Measurements from ENCODE around the gene SYNE2.

Gene SYNE2

DNA sequence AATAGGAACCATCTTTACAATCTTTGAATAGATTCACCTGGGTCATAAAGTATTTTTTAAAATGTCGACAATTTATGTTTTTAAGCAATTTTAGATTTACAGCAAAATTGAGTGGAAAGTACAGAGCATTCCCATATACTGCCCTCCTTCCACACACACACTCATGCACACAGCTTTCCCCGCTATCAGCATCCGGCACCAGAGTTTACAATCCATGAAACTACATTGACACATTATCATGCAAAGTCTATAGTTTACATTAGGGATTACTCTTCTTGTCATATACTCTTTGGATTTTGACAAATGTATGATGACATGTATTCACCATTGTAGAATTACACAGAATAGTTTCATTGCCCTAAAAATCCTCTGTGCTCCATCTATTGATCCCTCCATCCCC, 9.0 kb upstream of the SYNE2 start:
- Histone ChIP-seq H3K27ac (no peak overlapping the region), H3K27me3 (peaks cover 6% of the 10 kb centered on the region), H3K36me3 (peaks cover 9% of the 10 kb centered on the region), H3K4me3 (ENCODE audit: low read depth in 1 of 2, low read length in 1 of 2) (no peak overlapping the region), H3K9me3 (no peaks in the 10 kb centered on the region), H3K4me1 (ENCODE audit: control insufficient read depth in 1 of 2, insufficient read depth in 1 of 2, low read depth in 1 of 2, low read length in 1 of 2) (no peaks in the 10 kb centered on the region)
- TF ChIP-seq, protein P1, sequence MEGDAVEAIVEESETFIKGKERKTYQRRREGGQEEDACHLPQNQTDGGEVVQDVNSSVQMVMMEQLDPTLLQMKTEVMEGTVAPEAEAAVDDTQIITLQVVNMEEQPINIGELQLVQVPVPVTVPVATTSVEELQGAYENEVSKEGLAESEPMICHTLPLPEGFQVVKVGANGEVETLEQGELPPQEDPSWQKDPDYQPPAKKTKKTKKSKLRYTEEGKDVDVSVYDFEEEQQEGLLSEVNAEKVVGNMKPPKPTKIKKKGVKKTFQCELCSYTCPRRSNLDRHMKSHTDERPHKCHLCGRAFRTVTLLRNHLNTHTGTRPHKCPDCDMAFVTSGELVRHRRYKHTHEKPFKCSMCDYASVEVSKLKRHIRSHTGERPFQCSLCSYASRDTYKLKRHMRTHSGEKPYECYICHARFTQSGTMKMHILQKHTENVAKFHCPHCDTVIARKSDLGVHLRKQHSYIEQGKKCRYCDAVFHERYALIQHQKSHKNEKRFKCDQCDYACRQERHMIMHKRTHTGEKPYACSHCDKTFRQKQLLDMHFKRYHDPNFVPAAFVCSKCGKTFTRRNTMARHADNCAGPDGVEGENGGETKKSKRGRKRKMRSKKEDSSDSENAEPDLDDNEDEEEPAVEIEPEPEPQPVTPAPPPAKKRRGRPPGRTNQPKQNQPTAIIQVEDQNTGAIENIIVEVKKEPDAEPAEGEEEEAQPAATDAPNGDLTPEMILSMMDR (IDR thresholded peaks at IDR 0.05): no peak

GRCh38 chr14:63848890-63849289, 3.9 kb upstream of the SYNE2 start:
- Histone ChIP-seq H3K9me3 (no peaks in the 10 kb centered on the region), H3K36me3 (peaks cover 3% of the 10 kb centered on the region), H3K27me3 (peaks cover 55% of the 10 kb centered on the region), H3K4me1 (ENCODE audit: control insufficient read depth in 1 of 2, insufficient read depth in 1 of 2, low read depth in 1 of 2, low read length in 1 of 2) (peaks cover 5 to 17% of the 10 kb centered on the region in 2 experiments), H3K4me3 (ENCODE audit: low read depth in 1 of 2, low read length in 1 of 2) (no peak overlapping the region), H3K27ac (no peak overlapping the region)
- TF ChIP-seq, protein P1 (IDR thresholded peaks at IDR 0.05): no peak

- Histone ChIP-seq H3K36me3 (peaks cover 8% of the 10 kb centered on the region), H3K4me1 (ENCODE audit: control insufficient read depth in 1 of 2, insufficient read depth in 1 of 2, low read depth in 1 of 2, low read length in 1 of 2) (peaks cover 5 to 17% of the 10 kb centered on the region in 2 experiments), H3K27me3 (peaks cover 89% of the 10 kb centered on the region), H3K9me3 (no peaks in the 10 kb centered on the region), H3K4me3 (ENCODE audit: low read depth in 1 of 2, low read length in 1 of 2) (no peak overlapping the region), H3K27ac (no peak overlapping the region)
- TF ChIP-seq, protein P1 (IDR thresholded peaks at IDR 0.05): no peak
Observed at GRCh38 chr14:63852271-63852816, 460 bp upstream of the SYNE2 start.

GRCh38 chr14:63853831-63854293, 1.1 kb downstream of the SYNE2 start:
- H3K4me3 ChIP-seq (ENCODE audit: low read depth in 1 of 2, low read length in 1 of 2): peak overlapping the region; percentile 17 to 40
- TF ChIP-seq, protein P1 (IDR thresholded peaks at IDR 0.05): no peak
- H3K36me3 ChIP-seq: peaks cover 8% of the 10 kb centered on the region
- no peak overlapping the region for H3K27ac ChIP-seq
- no peaks in the 10 kb centered on the region for H3K9me3 ChIP-seq
- H3K4me1 ChIP-seq (ENCODE audit: control insufficient read depth in 1 of 2, insufficient read depth in 1 of 2, low read depth in 1 of 2, low read length in 1 of 2): peaks cover 5 to 17% of the 10 kb centered on the region in 2 experiments
- H3K27me3 ChIP-seq: peaks cover 91% of the 10 kb centered on the region

DNA sequence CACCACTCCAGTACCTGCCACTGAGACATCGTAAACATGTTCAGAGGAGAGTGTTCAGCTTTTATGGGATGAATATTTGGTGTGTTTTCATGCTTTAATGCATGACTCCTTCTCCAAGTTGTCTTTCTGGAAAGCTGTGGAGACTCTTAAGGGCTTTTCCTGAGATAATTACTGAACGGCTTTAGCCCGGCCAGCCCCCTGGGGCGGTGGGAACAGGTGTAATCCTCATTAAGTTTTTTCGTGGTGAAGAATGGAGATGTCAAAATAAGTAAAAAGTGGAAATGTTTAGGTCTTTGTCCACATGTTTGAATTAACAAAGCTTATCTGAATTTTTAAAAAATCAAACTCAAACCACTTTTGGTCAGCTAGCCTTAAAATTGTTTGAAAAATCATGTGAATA, 1.5 kb downstream of the SYNE2 start:
- Histone ChIP-seq H3K9me3 (no peaks in the 10 kb centered on the region), H3K4me1 (ENCODE audit: control insufficient read depth in 1 of 2, insufficient read depth in 1 of 2, low read depth in 1 of 2, low read length in 1 of 2) (peaks cover 5 to 17% of the 10 kb centered on the region in 2 experiments), H3K27ac (no peak overlapping the region), H3K27me3 (peaks cover 89% of the 10 kb centered on the region), H3K4me3 (ENCODE audit: low read depth in 1 of 2, low read length in 1 of 2) (no peak overlapping the region), H3K36me3 (peaks cover 8% of the 10 kb centered on the region)
- TF ChIP-seq, protein P1 (IDR thresholded peaks at IDR 0.05): no peak
